Hepatocyte (in vitro differentiated cells): Measurements from ENCODE around the gene HGD. TPM values are rescaled to one million over a fixed set of nuclear protein-coding genes. Genes with fewer than 3 reads are reported as not detected.

ENCODE experiments used
- DNase-seq: peaks from one replicate; pipeline ENCODE4 v3.0.0-alpha.2; 2016; ENCODE audit warnings: low spot score
- H2AFZ ChIP-seq: fragments of 200-600 bp; sonication (generic); 2 replicates; pipeline ENCODE4 v1.6.0; 2016; ENCODE audit warnings: antibody characterized with exemption, mild to moderate bottlenecking
- H3K27ac ChIP-seq: fragments of 200-600 bp; sonication (generic); 2 replicates; pipeline ENCODE4 v1.5.1; 2016; ENCODE audit warnings: mild to moderate bottlenecking
- H3K27me3 ChIP-seq: fragments of 200-600 bp; sonication (generic); 2 replicates; pipeline ENCODE4 v1.6.1; 2016
- H3K36me3 ChIP-seq: fragments of 200-600 bp; sonication (generic); replicated peaks from 2 replicates; pipeline ENCODE4 v1.5.1; 2016; ENCODE audit warnings: low read depth; ENCODE audit not compliant: insufficient read depth
- H3K4me1 ChIP-seq: fragments of 200-600 bp; sonication (generic); 2 replicates; pipeline ENCODE4 v1.5.1; 2016; ENCODE audit warnings: mild to moderate bottlenecking, moderate library complexity; ENCODE audit not compliant: insufficient read depth
- H3K4me2 ChIP-seq: fragments of 200-600 bp; sonication (generic); 2 replicates; pipeline ENCODE4 v1.6.0; 2016
- H3K4me3 ChIP-seq: fragments of 200-600 bp; sonication (generic); 2 replicates; pipeline ENCODE4 v1.5.1; 2016; ENCODE audit warnings: mild to moderate bottlenecking
- H3K79me2 ChIP-seq: fragments of 200-600 bp; sonication (generic); 2 replicates; pipeline ENCODE4 v1.6.0; 2017; ENCODE audit warnings: mild to moderate bottlenecking
- H3K9me2 ChIP-seq: fragments of 200-600 bp; sonication (generic); replicated peaks from 2 replicates; pipeline ENCODE4 v1.6.0; 2017; ENCODE audit warnings: mild to moderate bottlenecking; ENCODE audit not compliant: insufficient read depth
- H3K9me3 ChIP-seq: fragments of 200-600 bp; sonication (generic); 2 replicates; pipeline ENCODE4 v1.5.1; 2016; ENCODE audit warnings: low read depth, mild to moderate bottlenecking
- H4K20me1 ChIP-seq: fragments of 200-600 bp; sonication (generic); 2 replicates; pipeline ENCODE4 v1.6.0; 2016; ENCODE audit warnings: mild to moderate bottlenecking; ENCODE audit not compliant: insufficient read depth, poor library complexity, severe bottlenecking
- EZH2 ChIP-seq: fragments of 200-600 bp; sonication (generic); IDR thresholded peaks from 2 replicates; pipeline ENCODE4 v1.6.1; 2016; ENCODE audit warnings: antibody characterized with exemption, mild to moderate bottlenecking, borderline replicate concordance
- EZH2phosphoT487 ChIP-seq: fragments of 200-600 bp; sonication (generic); IDR thresholded peaks from one replicate; pipeline ENCODE4 v1.6.1; 2018; ENCODE audit warnings: antibody characterized with exemption, mild to moderate bottlenecking, low read depth, moderate library complexity; ENCODE audit not compliant: unreplicated experiment, severe bottlenecking
- WGBS: methylation state at CpG from one replicate; pipeline ENCODE4 v1.1.6; 2016; ENCODE audit warnings: low lambda C conversion rate; ENCODE audit errors: missing lambda C conversion rate; 5-methylcytosine and 5-hydroxymethylcytosine counted together
- polyA plus RNA-seq: library from polyadenylated mRNA; unstranded; fragments of >200 nt; fragmentation: Nextera tagmentation; extraction: Ambion mirVana; gene quantifications from 2 replicates; pipeline ENCODE4 v1.2.1, GENCODE V29; 2016
- total RNA-seq: library from RNA; depleted of rRNA; stranded (reverse); fragments of >200 nt; gene quantifications from 2 replicates; pipeline ENCODE4 v1.2.3, GENCODE V29; 2014
- TF ChIP-seq, protein P1 (sequence below): fragments of 200-600 bp; sonication (generic); IDR thresholded peaks from 2 replicates; pipeline ENCODE4 v1.5.1; 2016; ENCODE audit warnings: antibody characterized with exemption, mild to moderate bottlenecking; ENCODE audit not compliant: poor library complexity

The HGD gene
- total and polyA plus RNA-seq, 2 experiments from 2014 or later, result 63.6 to 64.6 TPM

GRCh38 chr3:120650311-120650710 is 31.7 kb downstream of the HGD start:
- Histone ChIP-seq H3K9me2 (no peaks in the 10 kb centered on the region), H3K4me1 (no peaks in the 10 kb centered on the region), H2AFZ (no peak overlapping the region), H3K9me3 (no peaks in the 10 kb centered on the region), H3K79me2 (no peaks in the 10 kb centered on the region), H3K4me2 (no peak overlapping the region), H3K36me3 (no peaks in the 10 kb centered on the region), H3K4me3 (no peak overlapping the region), H3K27ac (peak overlapping the region; percentile 75), H3K27me3 (no peaks in the 10 kb centered on the region), H4K20me1 (no peaks in the 10 kb centered on the region)
- WGBS, result 98% methylated on average over 2 of the region's 2 CpGs
- no peak for DNase-seq
- TF ChIP-seq EZH2phosphoT487 (no peak), EZH2 (no peak)
- TF ChIP-seq, protein P1, sequence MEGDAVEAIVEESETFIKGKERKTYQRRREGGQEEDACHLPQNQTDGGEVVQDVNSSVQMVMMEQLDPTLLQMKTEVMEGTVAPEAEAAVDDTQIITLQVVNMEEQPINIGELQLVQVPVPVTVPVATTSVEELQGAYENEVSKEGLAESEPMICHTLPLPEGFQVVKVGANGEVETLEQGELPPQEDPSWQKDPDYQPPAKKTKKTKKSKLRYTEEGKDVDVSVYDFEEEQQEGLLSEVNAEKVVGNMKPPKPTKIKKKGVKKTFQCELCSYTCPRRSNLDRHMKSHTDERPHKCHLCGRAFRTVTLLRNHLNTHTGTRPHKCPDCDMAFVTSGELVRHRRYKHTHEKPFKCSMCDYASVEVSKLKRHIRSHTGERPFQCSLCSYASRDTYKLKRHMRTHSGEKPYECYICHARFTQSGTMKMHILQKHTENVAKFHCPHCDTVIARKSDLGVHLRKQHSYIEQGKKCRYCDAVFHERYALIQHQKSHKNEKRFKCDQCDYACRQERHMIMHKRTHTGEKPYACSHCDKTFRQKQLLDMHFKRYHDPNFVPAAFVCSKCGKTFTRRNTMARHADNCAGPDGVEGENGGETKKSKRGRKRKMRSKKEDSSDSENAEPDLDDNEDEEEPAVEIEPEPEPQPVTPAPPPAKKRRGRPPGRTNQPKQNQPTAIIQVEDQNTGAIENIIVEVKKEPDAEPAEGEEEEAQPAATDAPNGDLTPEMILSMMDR, result no peak

DNA sequence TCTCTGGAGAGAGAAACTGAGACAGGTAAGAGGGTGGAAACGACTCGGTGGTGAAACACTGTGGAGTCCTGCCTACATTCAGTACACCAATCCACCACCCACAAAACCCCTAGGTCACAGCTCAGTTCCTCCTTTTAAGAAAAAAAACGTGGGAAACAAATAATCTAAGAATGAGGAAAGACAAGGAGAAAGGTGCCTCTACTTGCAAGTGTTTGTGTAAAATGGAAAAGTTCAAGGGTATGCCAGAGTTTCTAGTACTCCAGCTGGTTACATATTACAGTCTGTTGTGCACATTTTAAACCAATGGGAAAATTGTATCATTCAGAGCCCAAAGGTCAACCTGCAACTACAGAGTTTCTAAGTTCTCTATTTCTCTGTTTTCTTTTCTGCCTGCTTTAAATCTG is 32.2 kb downstream of the HGD start:
- H3K27me3 ChIP-seq, result no peaks in the 10 kb centered on the region
- H2AFZ ChIP-seq, result no peak overlapping the region
- no peak for TF ChIP-seq EZH2phosphoT487
- TF ChIP-seq, protein P1, result no peak
- no peak for TF ChIP-seq EZH2
- H3K4me1 ChIP-seq, result no peaks in the 10 kb centered on the region
- no peaks in the 10 kb centered on the region for H3K9me3 ChIP-seq
- no peaks in the 10 kb centered on the region for H4K20me1 ChIP-seq
- 76% methylated on average over 3 of the region's 3 CpGs for WGBS
- H3K4me3 ChIP-seq, result no peak overlapping the region
- peak; percentile 9 for DNase-seq
- H3K36me3 ChIP-seq, result no peaks in the 10 kb centered on the region
- no peaks in the 10 kb centered on the region for H3K9me2 ChIP-seq
- no peaks in the 10 kb centered on the region for H3K79me2 ChIP-seq
- H3K27ac ChIP-seq, result peak overlapping the region; percentile 75
- no peak overlapping the region for H3K4me2 ChIP-seq

- Histone ChIP-seq H3K27ac (no peak overlapping the region), H3K4me3 (no peak overlapping the region), H3K9me3 (no peaks in the 10 kb centered on the region), H3K27me3 (no peaks in the 10 kb centered on the region), H3K4me1 (no peaks in the 10 kb centered on the region), H3K4me2 (no peak overlapping the region), H3K36me3 (no peaks in the 10 kb centered on the region), H3K79me2 (no peaks in the 10 kb centered on the region), H3K9me2 (no peaks in the 10 kb centered on the region), H2AFZ (no peak overlapping the region), H4K20me1 (no peaks in the 10 kb centered on the region)
- TF ChIP-seq EZH2 (no peak), EZH2phosphoT487 (no peak)
- TF ChIP-seq, protein P1, result no peak
- 85% methylated on average over 5 of the region's 5 CpGs for WGBS
- no peak for DNase-seq
Observed at GRCh38 chr3:120648290-120648689, 33.7 kb downstream of the HGD start.
